ENCODE measurements around the gene OGDH. TPM values are rescaled to one million over a fixed set of nuclear protein-coding genes. Genes with fewer than 3 reads are reported as not detected.

Gene OGDH
- total and polyA plus RNA-seq, 8 donors = 46.6 to 184 (median 56.1) TPM

- no peak for DNase-seq
- H3K4me3 ChIP-seq = no peak overlapping the region
- peaks cover 0 to 5% of the 10 kb centered on the region in 2 donors for H3K4me1 ChIP-seq
- H3K27me3 ChIP-seq = no peaks in the 10 kb centered on the region
- no peak overlapping the region for H3K27ac ChIP-seq
- TF ChIP-seq CTCF (IDR thresholded peaks at IDR 0.05) = no peak
- ATAC-seq = no peak
- H3K36me3 ChIP-seq = peaks cover 0 to 62% of the 10 kb centered on the region in 2 donors
- H3K9me3 ChIP-seq = no peaks in the 10 kb centered on the region
- intact Hi-C loops (cut with DNase I) = no loop called here
Observed at GRCh38 chr7:44646176-44646920, 39.9 kb downstream of the OGDH start.

GRCh38 chr7:44646921-44647636, 40.7 kb downstream of the OGDH start:
- TF ChIP-seq CTCF (IDR thresholded peaks at IDR 0.05) = no peak
- DNase-seq (no peak), ATAC-seq (no peak)
- intact Hi-C loops (cut with DNase I) = no loop called here
- no peaks in the 10 kb centered on the region for H3K9me3 ChIP-seq
- H3K27me3 ChIP-seq = no peaks in the 10 kb centered on the region
- peaks cover 0 to 69% of the 10 kb centered on the region in 2 donors for H3K36me3 ChIP-seq
- H3K4me3 ChIP-seq = no peak overlapping the region
- H3K4me1 ChIP-seq = no peaks in the 10 kb centered on the region
- no peak overlapping the region for H3K27ac ChIP-seq

- H3K9me3 ChIP-seq = no peaks in the 10 kb centered on the region
- no peaks in the 10 kb centered on the region for H3K4me1 ChIP-seq
- no peak overlapping the region for H3K27ac ChIP-seq
- H3K27me3 ChIP-seq = no peaks in the 10 kb centered on the region
- H3K36me3 ChIP-seq = peaks cover 0 to 80% of the 10 kb centered on the region in 2 donors
- ATAC-seq (no peak), DNase-seq (no peak)
- H3K4me3 ChIP-seq = no peak overlapping the region
- intact Hi-C loops (cut with DNase I) = no loop called here
- no peak for TF ChIP-seq CTCF (IDR thresholded peaks at IDR 0.05)
Observed at GRCh38 chr7:44647981-44648714, 41.7 kb downstream of the OGDH start.

GRCh38 chr7:44650242-44650641, 43.8 kb downstream of the OGDH start:
- ATAC-seq = no peak
- Histone ChIP-seq H3K27ac (no peak overlapping the region), H3K4me3 (no peak overlapping the region), H3K27me3 (no peaks in the 10 kb centered on the region), H3K9me3 (no peaks in the 10 kb centered on the region), H3K36me3 (peaks cover 0 to 96% of the 10 kb centered on the region in 2 donors), H3K4me1 (no peaks in the 10 kb centered on the region)
- TF ChIP-seq CTCF (IDR thresholded peaks at IDR 0.05) = no peak
- no peak for DNase-seq
- intact Hi-C loops (cut with DNase I) = no loop called here

GRCh38 chr7:44650772-44651171, 44.3 kb downstream of the OGDH start:
- Histone ChIP-seq H3K27ac (no peak overlapping the region), H3K9me3 (no peaks in the 10 kb centered on the region), H3K36me3 (peaks cover 0 to 94% of the 10 kb centered on the region in 2 donors), H3K4me3 (no peak overlapping the region), H3K27me3 (no peaks in the 10 kb centered on the region), H3K4me1 (no peaks in the 10 kb centered on the region)
- TF ChIP-seq CTCF (IDR thresholded peaks at IDR 0.05) = no peak
- DNase-seq (no peak), ATAC-seq (peak; percentile 16)
- intact Hi-C loops (cut with DNase I) = no loop called here
